ENCODE data around the gene ADCY1. TPM values are rescaled to one million over a fixed set of nuclear protein-coding genes. Genes with fewer than 3 reads are reported as not detected.

ADCY1 gene
- total RNA-seq, 1 donor from 2014 or later: 9.8 TPM

- DNase-seq: no peak
These were observed 105.3 kb downstream of the ADCY1 start for GRCh38 chr7:45679516-45679915.

GRCh38 chr7:45680776-45681175 lies 106.6 kb downstream of the ADCY1 start:
- DNase-seq: no peak

- no peak for DNase-seq
These were observed 107.6 kb downstream of the ADCY1 start for GRCh38 chr7:45681596-45682357.

DNA sequence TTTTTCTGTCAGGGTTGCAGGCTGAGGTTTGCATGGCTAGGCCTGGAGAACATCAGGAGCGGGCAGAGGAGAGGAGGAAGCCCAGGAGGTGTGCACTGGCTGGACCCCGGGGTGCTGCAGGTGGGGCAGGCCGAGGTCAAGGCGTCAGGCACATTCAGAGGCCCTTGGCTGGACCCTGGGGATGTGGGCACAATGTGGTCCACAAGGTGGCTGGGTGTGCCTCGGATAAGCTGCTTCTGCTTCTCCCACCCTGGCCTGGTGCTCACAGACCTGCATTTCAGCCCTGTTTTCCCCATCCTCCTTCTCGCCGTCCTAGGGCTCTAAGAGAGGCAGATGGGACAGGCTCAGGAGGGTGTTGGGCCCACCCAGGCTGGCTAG lies 108.2 kb downstream of the ADCY1 start:
- no peak for DNase-seq

GRCh38 chr7:45682836-45683555 lies 108.8 kb downstream of the ADCY1 start:
- no peak for DNase-seq

- no peak for DNase-seq
These were observed 109.5 kb downstream of the ADCY1 start for GRCh38 chr7:45683556-45684148.

- DNase-seq: no peak
These were observed 110.9 kb downstream of the ADCY1 start for GRCh38 chr7:45684910-45685618.

DNA sequence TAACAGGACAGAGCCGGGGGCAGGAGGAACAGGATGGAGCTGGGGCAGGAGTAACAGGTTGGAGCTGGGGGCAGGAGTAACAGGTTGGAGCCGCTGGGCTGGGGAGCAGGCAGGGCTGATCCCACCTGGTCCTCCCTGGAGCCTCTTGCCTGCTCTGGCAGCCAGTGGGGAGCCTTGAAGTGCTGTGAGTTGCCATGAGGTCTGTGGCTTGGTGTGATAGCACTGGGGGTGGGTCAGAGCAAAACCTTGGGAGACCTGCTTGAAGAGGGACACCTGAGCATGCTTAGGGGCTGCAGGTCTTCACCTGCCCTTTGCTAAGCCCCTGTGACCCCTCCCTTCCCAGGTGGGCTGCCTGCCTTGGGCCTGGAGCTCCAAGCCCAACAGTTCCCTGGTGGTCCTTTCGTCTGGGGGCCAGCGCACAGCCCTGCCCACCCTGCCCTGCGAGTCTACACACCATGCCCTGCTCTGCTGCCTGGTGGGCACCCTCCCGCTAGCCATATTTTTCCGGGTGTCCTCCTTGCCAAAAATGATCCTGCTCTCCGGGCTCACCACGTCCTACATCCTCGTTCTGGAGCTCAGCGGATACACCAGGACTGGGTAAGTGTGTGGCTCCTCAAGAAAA lies 111.6 kb downstream of the ADCY1 start:
- DNase-seq: no peak

DNA sequence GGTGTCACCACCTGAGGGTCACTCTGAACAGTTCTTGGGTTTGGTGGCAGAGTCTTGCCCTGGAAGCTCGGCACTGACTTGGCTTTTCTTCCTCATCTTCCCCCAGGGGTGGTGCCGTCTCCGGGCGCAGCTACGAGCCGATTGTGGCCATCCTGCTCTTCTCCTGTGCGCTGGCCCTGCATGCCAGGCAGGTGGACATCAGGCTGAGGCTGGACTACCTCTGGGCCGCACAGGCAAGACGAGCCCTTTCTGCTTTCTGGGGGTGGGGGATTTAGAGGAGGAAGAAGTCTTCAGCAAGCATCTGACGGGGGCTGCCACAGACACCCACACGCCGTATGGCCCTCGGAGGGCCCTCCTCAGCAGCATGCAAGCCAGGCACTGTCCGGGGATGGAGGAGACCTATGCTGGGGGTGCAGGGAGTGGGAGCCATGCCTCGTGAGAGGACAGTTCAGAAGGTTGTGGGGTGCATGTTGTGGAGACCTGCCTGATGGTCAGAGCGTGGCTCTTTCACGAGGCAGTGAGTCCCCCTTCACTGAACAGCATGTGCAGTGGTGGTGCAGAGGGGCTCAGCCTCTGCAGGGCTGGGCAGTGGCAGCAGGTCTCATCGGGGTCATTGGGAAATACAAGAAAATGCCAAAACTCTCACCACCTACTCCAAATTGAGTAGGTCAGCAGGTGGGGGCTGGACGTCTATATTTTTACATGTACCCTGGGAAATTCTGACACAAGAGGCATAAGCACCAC lies 112.4 kb downstream of the ADCY1 start:
- no peak for DNase-seq

DNA sequence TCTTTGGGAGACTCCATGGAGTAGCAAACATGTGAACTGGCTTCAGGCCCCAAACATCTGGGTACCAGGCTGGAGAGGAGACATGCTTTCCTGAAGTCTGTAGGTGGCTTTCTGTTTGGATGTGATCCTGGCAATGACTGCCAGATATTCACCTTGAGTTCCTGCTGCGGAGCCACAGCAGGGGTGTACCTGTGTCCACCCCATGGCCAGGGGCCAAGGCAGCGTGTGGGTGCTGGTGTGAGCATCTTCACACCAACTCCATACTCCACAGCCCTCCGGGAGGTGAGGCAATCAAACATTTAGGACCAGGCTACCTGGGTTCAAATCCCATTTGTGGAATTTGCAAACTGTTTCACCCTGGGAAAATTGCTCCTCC lies 113.0 kb downstream of the ADCY1 start:
- DNase-seq: no peak

- DNase-seq: no peak
These were observed 113.6 kb downstream of the ADCY1 start for GRCh38 chr7:45687721-45688120.

- no peak for DNase-seq
These were observed 114.2 kb downstream of the ADCY1 start for GRCh38 chr7:45688382-45688781.

GRCh38 chr7:45689011-45689796 lies 115.0 kb downstream of the ADCY1 start:
- DNase-seq: no peak

- no peak for DNase-seq
These were observed 115.9 kb downstream of the ADCY1 start for GRCh38 chr7:45689797-45690761.

DNA sequence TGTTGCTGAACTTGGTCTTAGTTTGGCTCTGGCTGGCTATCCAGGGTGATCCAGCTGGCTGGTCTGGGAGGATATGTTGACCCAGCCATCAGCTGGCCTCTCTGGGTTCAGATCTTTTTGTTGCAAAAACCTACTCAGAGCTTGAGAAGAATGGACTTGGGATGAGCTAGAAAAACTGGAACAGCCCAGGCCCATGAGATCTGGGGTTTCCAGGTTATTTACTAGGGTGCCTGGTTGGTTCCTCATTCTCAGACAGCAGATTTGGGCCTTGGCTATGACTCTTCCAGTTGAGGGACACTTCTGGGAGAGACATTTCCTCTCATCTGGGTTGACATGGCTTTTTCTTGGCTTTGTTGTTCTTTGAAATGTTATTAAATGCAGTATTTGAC lies 116.6 kb downstream of the ADCY1 start:
- DNase-seq: no peak

DNA sequence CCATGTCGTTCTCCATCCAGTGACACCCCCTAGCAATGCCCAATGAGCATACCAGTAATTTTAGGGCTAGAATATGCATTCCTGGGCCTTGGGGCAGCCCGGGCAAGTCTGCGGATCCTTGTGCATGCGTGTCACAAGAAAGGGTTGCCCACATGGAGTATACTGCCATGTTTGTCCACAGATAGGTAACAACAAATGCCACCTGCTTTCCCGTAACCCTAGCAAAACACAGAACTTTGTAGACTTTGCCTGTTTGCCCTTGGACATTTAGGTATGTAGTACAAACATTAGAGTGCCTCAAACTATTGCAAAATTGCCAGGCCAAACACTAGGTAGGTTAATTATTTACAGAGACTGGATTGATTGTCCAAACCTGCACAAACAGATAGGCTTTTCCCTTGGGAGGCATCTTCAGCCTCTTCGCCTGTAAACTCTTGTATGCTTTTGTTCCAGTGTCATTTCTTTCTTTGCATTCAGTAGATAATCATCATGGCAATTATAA lies 117.0 kb downstream of the ADCY1 start:
- no peak for DNase-seq

- DNase-seq: no peak
These were observed 117.9 kb downstream of the ADCY1 start for GRCh38 chr7:45692031-45692430.

DNA sequence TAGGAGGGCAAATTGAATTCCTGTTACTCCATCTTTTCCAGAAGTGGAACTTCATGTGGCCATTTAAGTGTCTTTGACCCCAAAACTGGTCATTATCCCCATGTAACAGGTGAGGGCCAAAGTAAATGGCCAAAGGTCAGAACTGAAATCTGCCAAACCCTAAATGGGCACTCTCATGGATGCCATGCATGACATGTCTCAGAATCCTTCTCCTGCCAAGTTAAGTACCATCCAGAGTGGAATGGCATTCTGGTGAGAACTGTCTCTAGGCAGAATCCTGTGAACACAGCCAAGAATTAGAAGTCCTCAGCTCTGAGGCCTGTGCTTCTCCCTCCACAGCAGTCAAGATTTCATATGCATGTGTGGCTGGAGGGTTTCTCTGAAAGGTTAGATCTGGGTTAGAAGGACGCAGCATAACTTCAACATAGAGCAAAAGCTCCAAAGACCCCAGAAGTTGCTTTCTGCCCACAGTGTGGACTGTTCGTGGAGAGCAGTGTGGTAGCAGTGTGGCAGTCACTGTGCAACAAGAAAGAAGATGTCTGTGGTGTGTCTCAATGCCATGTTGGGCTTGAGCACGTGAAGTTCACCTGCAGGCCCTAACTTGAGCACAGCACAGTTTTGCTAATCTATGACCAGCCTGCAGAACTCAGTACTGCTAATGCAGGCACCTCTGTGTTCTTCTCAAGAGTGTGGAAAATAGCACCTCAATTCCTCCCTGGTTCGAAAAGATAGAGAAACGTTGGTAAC lies 121.3 kb downstream of the ADCY1 start:
- DNase-seq: no peak

- no peak for DNase-seq
These were observed 122.3 kb downstream of the ADCY1 start for GRCh38 chr7:45696476-45696875.
